Sigmoid colon (tissue), 4 donors: ENCODE data around the gene PELO.

Experiments used
- EP300 ChIP-seq, 4 donors: sonication (generic); formaldehyde crosslinking; IDR thresholded peaks; one replicate each; pipeline ENCODE4 v1.6.1; 2017; ENCODE audit warnings: antibody characterized with exemption in 4 of 4
- POLR2A ChIP-seq, 2 donors: fragments of 450-650 bp; IDR thresholded peaks; one replicate each; pipeline ENCODE4 v1.6.1; 2016; ENCODE audit warnings: antibody characterized with exemption in 2 of 2, mild to moderate bottlenecking in 2 of 2, moderate library complexity in 2 of 2
- POLR2AphosphoS5 ChIP-seq, 4 donors: sonication (generic); formaldehyde crosslinking; IDR thresholded peaks; one replicate each; pipeline ENCODE4 v1.6.1; 2017; ENCODE audit warnings: antibody characterized with exemption in 4 of 4
- TF ChIP-seq, protein P1 (sequence below), 4 experiments: fragments of 450-650 bp in 3 of 4; fragments of 200-600 bp in 1 of 4; IDR thresholded peaks; one replicate each; pipeline ENCODE4 v1.5.1; 2016 to 2019; ENCODE audit warnings: antibody characterized with exemption in 4 of 4, mild to moderate bottlenecking in 3 of 4, moderate library complexity in 2 of 4

DNA sequence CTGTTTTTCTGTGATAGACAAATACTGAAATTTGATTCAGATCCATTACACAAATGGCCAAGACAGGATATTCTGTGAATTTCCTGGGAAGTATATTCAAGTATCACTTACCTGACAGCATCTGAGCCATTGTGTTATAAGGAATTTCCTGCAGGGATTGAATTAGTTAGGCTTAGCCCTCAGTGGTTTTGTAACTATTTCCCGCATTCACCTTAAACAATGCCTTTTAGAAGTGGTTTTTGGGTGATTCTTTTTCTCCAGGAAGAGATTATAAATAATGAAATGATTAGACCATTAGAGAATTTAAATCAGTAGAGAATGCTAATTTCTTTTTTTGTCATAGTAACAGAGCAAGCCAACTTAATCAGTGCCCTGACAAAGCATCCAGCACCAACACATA, 30.6 kb downstream of the PELO start:
- no peak for TF ChIP-seq POLR2A (IDR thresholded peaks at IDR 0.05)
- TF ChIP-seq, protein P1, sequence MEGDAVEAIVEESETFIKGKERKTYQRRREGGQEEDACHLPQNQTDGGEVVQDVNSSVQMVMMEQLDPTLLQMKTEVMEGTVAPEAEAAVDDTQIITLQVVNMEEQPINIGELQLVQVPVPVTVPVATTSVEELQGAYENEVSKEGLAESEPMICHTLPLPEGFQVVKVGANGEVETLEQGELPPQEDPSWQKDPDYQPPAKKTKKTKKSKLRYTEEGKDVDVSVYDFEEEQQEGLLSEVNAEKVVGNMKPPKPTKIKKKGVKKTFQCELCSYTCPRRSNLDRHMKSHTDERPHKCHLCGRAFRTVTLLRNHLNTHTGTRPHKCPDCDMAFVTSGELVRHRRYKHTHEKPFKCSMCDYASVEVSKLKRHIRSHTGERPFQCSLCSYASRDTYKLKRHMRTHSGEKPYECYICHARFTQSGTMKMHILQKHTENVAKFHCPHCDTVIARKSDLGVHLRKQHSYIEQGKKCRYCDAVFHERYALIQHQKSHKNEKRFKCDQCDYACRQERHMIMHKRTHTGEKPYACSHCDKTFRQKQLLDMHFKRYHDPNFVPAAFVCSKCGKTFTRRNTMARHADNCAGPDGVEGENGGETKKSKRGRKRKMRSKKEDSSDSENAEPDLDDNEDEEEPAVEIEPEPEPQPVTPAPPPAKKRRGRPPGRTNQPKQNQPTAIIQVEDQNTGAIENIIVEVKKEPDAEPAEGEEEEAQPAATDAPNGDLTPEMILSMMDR (IDR thresholded peaks at IDR 0.05): no peak
- TF ChIP-seq POLR2AphosphoS5 (IDR thresholded peaks at IDR 0.05): no peak
- no peak for TF ChIP-seq EP300 (IDR thresholded peaks at IDR 0.05)
